ENCODE measurements around the gene KRT35.

- TF ChIP-seq ZNF629 (CRISPR knock-in tag; conservative IDR thresholded peaks at IDR 0.05) (no peak), FOXP4 (CRISPR knock-in tag; IDR thresholded peaks at IDR 0.05) (no peak), CTCF (CRISPR knock-in tag; IDR thresholded peaks at IDR 0.05) (no peak)
These were observed 13.4 kb downstream of the KRT35 start for GRCh38 chr17:41467561-41467960.
